Measurements from ENCODE around the gene CDX1. TPM values are rescaled to one million over a fixed set of nuclear protein-coding genes. Genes with fewer than 3 reads are reported as not detected.

CDX1 gene
- total and polyA plus RNA-seq, 12 donors = 0.11 to 0.32 (median 0.23) TPM; not detected in 7

DNA sequence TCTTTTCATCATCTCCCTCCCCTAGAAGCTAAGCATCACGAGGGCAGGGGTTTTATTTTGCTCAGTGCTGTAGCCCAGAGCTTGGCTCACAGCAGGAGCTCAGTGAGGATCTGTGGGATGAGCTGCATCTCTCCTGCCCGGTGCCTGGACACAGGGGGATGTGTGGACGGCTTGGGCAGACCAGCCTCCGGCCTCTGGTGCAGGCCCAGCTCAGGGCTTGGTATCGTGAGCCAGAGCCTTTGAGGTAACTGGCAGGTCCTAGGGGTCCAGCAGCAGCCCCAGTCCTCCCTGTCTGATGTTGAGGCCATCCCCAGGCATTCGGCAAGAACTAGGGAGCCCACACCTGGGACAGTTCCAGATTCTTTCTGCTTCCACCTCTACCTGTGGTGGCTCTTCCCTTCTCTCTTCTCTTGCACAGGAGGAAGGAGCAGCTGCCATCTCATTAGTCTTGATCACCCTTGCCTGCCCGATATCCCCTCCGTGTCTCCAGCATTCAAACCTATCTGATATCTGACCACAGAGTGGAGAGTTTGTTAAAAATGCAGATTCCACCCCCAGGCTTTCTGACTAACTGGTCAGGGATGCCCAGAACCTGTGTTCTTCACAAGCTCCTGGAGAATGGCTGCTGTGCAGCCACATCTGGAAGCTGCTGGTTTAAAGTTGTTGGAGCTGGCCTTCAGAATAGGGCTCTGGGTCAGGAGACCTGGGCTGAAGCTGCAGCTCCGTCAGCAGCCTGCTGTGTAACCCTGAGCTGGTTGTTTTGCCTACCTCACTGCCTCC, 15.4 kb downstream of the CDX1 start:
- TF ChIP-seq POLR2A (IDR thresholded peaks at IDR 0.05) = no peak
- TF ChIP-seq, protein P1, sequence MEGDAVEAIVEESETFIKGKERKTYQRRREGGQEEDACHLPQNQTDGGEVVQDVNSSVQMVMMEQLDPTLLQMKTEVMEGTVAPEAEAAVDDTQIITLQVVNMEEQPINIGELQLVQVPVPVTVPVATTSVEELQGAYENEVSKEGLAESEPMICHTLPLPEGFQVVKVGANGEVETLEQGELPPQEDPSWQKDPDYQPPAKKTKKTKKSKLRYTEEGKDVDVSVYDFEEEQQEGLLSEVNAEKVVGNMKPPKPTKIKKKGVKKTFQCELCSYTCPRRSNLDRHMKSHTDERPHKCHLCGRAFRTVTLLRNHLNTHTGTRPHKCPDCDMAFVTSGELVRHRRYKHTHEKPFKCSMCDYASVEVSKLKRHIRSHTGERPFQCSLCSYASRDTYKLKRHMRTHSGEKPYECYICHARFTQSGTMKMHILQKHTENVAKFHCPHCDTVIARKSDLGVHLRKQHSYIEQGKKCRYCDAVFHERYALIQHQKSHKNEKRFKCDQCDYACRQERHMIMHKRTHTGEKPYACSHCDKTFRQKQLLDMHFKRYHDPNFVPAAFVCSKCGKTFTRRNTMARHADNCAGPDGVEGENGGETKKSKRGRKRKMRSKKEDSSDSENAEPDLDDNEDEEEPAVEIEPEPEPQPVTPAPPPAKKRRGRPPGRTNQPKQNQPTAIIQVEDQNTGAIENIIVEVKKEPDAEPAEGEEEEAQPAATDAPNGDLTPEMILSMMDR (IDR thresholded peaks at IDR 0.05) = no peak
- Histone ChIP-seq H3K4me1 (replicated peaks in 1 of 2) (peaks cover 0 to 7% of the 10 kb centered on the region in 2 donors), H3K9me3 (replicated peaks in 1 of 3) (no peaks in the 10 kb centered on the region), H3K36me3 (replicated peaks in 1 of 2) (no peaks in the 10 kb centered on the region), H3K27ac (peak overlapping the region in 1 of 5 donors; percentile 22), H3K27me3 (no peaks in the 10 kb centered on the region), H3K4me3 (no peak overlapping the region)
- WGBS, 4 donors = 80 to 93% (median 89%) methylated on average over 9 of the region's 9 CpGs
- no peak for DNase-seq
- intact Hi-C loops (cut with DNase I) = no loop called here

DNA sequence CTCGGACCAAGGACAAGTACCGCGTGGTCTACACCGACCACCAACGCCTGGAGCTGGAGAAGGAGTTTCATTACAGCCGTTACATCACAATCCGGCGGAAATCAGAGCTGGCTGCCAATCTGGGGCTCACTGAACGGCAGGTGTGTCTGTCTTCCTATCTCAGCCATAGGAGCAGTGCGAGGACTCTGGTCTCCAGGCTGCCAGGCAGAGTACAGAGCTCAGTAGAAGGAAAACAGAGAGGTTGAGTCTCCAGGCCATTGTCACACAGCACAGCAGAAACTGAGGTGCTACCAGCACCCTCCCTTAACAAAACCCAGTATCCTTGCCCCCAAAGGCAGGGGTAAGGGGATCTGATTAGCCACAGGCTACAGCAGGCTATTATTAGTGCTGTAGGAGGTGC, 16.2 kb downstream of the CDX1 start:
- no peak overlapping the region for H3K4me3 ChIP-seq
- H3K9me3 ChIP-seq (replicated peaks in 1 of 3) = no peaks in the 10 kb centered on the region
- 77 to 92% (median 87%) methylated on average over 8 to 10 of the region's 10 CpGs for WGBS, 4 donors
- no peak for DNase-seq
- TF ChIP-seq, protein P1 (IDR thresholded peaks at IDR 0.05) = no peak
- TF ChIP-seq POLR2A (IDR thresholded peaks at IDR 0.05) = no peak
- intact Hi-C loops (cut with DNase I) = no loop called here
- no peak overlapping the region for H3K27ac ChIP-seq
- no peaks in the 10 kb centered on the region for H3K36me3 ChIP-seq (replicated peaks in 1 of 2)
- H3K27me3 ChIP-seq = no peaks in the 10 kb centered on the region
- peaks cover 0 to 7% of the 10 kb centered on the region in 2 donors for H3K4me1 ChIP-seq (replicated peaks in 1 of 2)

DNA sequence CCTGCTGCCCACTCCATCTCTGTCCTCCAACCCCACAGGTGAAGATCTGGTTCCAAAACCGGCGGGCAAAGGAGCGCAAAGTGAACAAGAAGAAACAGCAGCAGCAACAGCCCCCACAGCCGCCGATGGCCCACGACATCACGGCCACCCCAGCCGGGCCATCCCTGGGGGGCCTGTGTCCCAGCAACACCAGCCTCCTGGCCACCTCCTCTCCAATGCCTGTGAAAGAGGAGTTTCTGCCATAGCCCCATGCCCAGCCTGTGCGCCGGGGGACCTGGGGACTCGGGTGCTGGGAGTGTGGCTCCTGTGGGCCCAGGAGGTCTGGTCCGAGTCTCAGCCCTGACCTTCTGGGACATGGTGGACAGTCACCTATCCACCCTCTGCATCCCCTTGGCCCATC, 16.9 kb downstream of the CDX1 start:
- WGBS, 4 donors = 89 to 95% (median 91%) methylated on average over 12 of the region's 12 CpGs
- intact Hi-C loops (cut with DNase I) = no loop called here
- no peaks in the 10 kb centered on the region for H3K27me3 ChIP-seq

DNA sequence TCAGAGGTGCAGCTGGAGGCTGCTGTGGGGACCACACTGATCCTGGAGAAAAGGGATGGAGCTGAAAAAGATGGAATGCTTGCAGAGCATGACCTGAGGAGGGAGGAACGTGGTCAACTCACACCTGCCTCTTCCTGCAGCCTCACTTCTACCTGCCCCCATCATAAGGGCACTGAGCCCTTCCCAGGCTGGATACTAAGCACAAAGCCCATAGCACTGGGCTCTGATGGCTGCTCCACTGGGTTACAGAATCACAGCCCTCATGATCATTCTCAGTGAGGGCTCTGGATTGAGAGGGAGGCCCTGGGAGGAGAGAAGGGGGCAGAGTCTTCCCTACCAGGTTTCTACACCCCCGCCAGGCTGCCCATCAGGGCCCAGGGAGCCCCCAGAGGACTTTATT, 17.4 kb downstream of the CDX1 start:
- Histone ChIP-seq H3K27ac (no peak overlapping the region), H3K4me3 (no peak overlapping the region), H3K27me3 (peaks cover 4% of the 10 kb centered on the region), H3K4me1 (replicated peaks in 1 of 2) (peaks cover 0 to 7% of the 10 kb centered on the region in 2 donors), H3K9me3 (replicated peaks in 1 of 3) (no peaks in the 10 kb centered on the region), H3K36me3 (replicated peaks in 1 of 2) (no peaks in the 10 kb centered on the region)
- intact Hi-C loops (cut with DNase I) = no loop called here
- DNase-seq = no peak
- TF ChIP-seq POLR2A (IDR thresholded peaks at IDR 0.05) = no peak
- TF ChIP-seq, protein P1 (IDR thresholded peaks at IDR 0.05) = no peak
- WGBS, 4 donors = 75 to 88% (median 84%) methylated on average over 1 to 2 of the region's 2 CpGs; no CpG with 5 or more reads in 1 of the 4 donors

More for the DNA sequence above, 16.9 kb downstream of the CDX1 start:
- Histone ChIP-seq H3K27ac (no peak overlapping the region), H3K4me1 (replicated peaks in 1 of 2) (peaks cover 0 to 7% of the 10 kb centered on the region in 2 donors), H3K36me3 (replicated peaks in 1 of 2) (no peaks in the 10 kb centered on the region), H3K4me3 (no peak overlapping the region), H3K9me3 (replicated peaks in 1 of 3) (no peaks in the 10 kb centered on the region)
- DNase-seq = no peak
- TF ChIP-seq, protein P1 (IDR thresholded peaks at IDR 0.05) = no peak
- no peak for TF ChIP-seq POLR2A (IDR thresholded peaks at IDR 0.05)

All from adrenal gland (tissue), 12 donors.